Sigmoid colon (tissue), 7 donors: Measurements from ENCODE around the gene VCP. TPM values are rescaled to one million over a fixed set of nuclear protein-coding genes. Genes with fewer than 3 reads are reported as not detected.
A peak's percentile ranks its signal among the peaks of the same experiment; 100 is the strongest.

Experiments
- DNase-seq: peaks from one replicate; pipeline ENCODE4 v3.0.0-alpha.2; 2019
- H3K27ac ChIP-seq, 4 donors: fragments of 200-600 bp; sonication (generic); one replicate each; pipeline ENCODE4 v1.5.1; 2016 to 2019; ENCODE audit warnings: mild to moderate bottlenecking in 1 of 4
- H3K27me3 ChIP-seq, 3 donors: fragments of 200-600 bp; sonication (generic); one replicate each; pipeline ENCODE4 v1.5.1; 2019; ENCODE audit warnings: mild to moderate bottlenecking in 1 of 3
- H3K36me3 ChIP-seq, 4 donors: fragments of 200-600 bp; sonication (generic); one replicate each; pipeline ENCODE4 v1.5.1; 2016 to 2019
- H3K4me1 ChIP-seq, 4 donors: fragments of 200-600 bp; sonication (generic); one replicate each; pipeline ENCODE4 v1.5.1; 2017 to 2019
- H3K4me3 ChIP-seq, 4 donors: fragments of 200-600 bp; sonication (generic); one replicate each; pipeline ENCODE4 v1.5.1; 2017 to 2019; ENCODE audit warnings: mild to moderate bottlenecking in 2 of 4, moderate library complexity in 1 of 4
- H3K9me3 ChIP-seq, 4 donors: fragments of 200-600 bp in 3 of 4; sonication (generic) in 3 of 4; one replicate each; pipeline versions ENCODE4 v1.5.1 to v1.6.1; 2013 to 2019
- CTCF ChIP-seq, 4 experiments: fragments of 450-650 bp in 3 of 4; fragments of 200-600 bp in 1 of 4; IDR thresholded peaks; one replicate each; pipeline ENCODE4 v1.5.1; 2016 to 2019; ENCODE audit warnings: antibody characterized with exemption in 4 of 4, mild to moderate bottlenecking in 3 of 4, moderate library complexity in 2 of 4
- EP300 ChIP-seq, 4 donors: sonication (generic); formaldehyde crosslinking; IDR thresholded peaks; one replicate each; pipeline ENCODE4 v1.6.1; 2017; ENCODE audit warnings: antibody characterized with exemption in 4 of 4
- POLR2A ChIP-seq, 2 donors: fragments of 450-650 bp; IDR thresholded peaks; one replicate each; pipeline ENCODE4 v1.6.1; 2016; ENCODE audit warnings: antibody characterized with exemption in 2 of 2, mild to moderate bottlenecking in 2 of 2, moderate library complexity in 2 of 2
- POLR2AphosphoS5 ChIP-seq, 4 donors: sonication (generic); formaldehyde crosslinking; IDR thresholded peaks; one replicate each; pipeline ENCODE4 v1.6.1; 2017; ENCODE audit warnings: antibody characterized with exemption in 4 of 4
- WGBS, 2 donors: extraction: QIAGEN DNeasy Blood & Tissue Kit; methylation state at CpG; one replicate each; pipeline ENCODE4 v1.1.7; 2013; 5-methylcytosine and 5-hydroxymethylcytosine counted together
- intact Hi-C: fragments of 100-400 bp; cut with DNase I; formaldehyde crosslinking; loops from one replicate; pipeline ENCODE4 v1.15.1; 2023
- polyA plus RNA-seq, 3 donors: library from polyadenylated mRNA; stranded (reverse); fragments of 200-250 nt; gene quantifications; one replicate each; pipeline ENCODE4 v1.2.3, GENCODE V29; 2013
- total RNA-seq, 4 donors: library from RNA; depleted of rRNA; stranded (reverse); fragments of >200 nt; gene quantifications; one replicate each; pipeline ENCODE4 v1.1.0, GENCODE V29; 2016
- donor health status: healthy with polysubstance abuse.
- donor health status: Bipolar disorder and iron deficiency.
- donor health status: healthy.

Gene VCP
- total and polyA plus RNA-seq, 7 donors, result 50.5 to 129 (median 108) TPM

GRCh38 chr9:35114840-35115628 lies 42.6 kb upstream of the VCP start:
- intact Hi-C loops, result loop anchor here (5.0 kb wide), 4 partner anchors 43 to 487 kb away; partner anchors contain the start of gene VCP
- H3K9me3 ChIP-seq, result peaks cover 0 to 3% (median 0%) of the 10 kb centered on the region in 4 donors
- no peak for TF ChIP-seq POLR2A (IDR thresholded peaks at IDR 0.05)
- no peak for TF ChIP-seq EP300 (IDR thresholded peaks at IDR 0.05)
- no peak for TF ChIP-seq POLR2AphosphoS5 (IDR thresholded peaks at IDR 0.05)
- no peak for TF ChIP-seq CTCF (IDR thresholded peaks at IDR 0.05)
- 10 to 18% methylated on average over 12 of the region's 12 CpGs for WGBS, 2 donors
- H3K4me1 ChIP-seq, result peaks cover 0 to 65% (median 57%) of the 10 kb centered on the region in 4 donors
- H3K4me3 ChIP-seq, result peak overlapping the region; percentile 43 to 63 (median 58)
- no peaks in the 10 kb centered on the region for H3K36me3 ChIP-seq
- no peaks in the 10 kb centered on the region for H3K27me3 ChIP-seq
- H3K27ac ChIP-seq, result peak overlapping the region; percentile 90 to 96 (median 92)
- peak; percentile 82 for DNase-seq

GRCh38 chr9:35114113-35114839 lies 41.9 kb upstream of the VCP start:
- Histone ChIP-seq H3K4me3 (peak overlapping the region; percentile 43 to 63 (median 58)), H3K27ac (peak overlapping the region; percentile 90 to 96 (median 92)), H3K4me1 (peaks cover 0 to 69% (median 60%) of the 10 kb centered on the region in 4 donors), H3K36me3 (no peaks in the 10 kb centered on the region), H3K27me3 (no peaks in the 10 kb centered on the region), H3K9me3 (peaks cover 0 to 3% (median 0%) of the 10 kb centered on the region in 4 donors)
- peak; percentile 93 for DNase-seq
- intact Hi-C loops, result loop anchor here (5.0 kb wide), 3 partner anchors 42 to 488 kb away; partner anchors contain the start of gene VCP
- TF ChIP-seq POLR2AphosphoS5 (IDR thresholded peaks at IDR 0.05) (peak in 1 of 4 donors; percentile 64), CTCF (IDR thresholded peaks at IDR 0.05) (no peak), EP300 (IDR thresholded peaks at IDR 0.05) (no peak), POLR2A (IDR thresholded peaks at IDR 0.05) (no peak)
- WGBS, 2 donors, result 3 to 4% methylated on average over 5 of the region's 5 CpGs

GRCh38 chr9:35112257-35113020 lies 40.0 kb upstream of the VCP start:
- H3K27me3 ChIP-seq, result no peaks in the 10 kb centered on the region
- intact Hi-C loops, result loop anchor here (5.0 kb wide), 3 partner anchors 40 to 490 kb away; partner anchors contain the start of gene VCP
- peaks cover 0 to 3% (median 0%) of the 10 kb centered on the region in 4 donors for H3K9me3 ChIP-seq
- no peak overlapping the region for H3K4me3 ChIP-seq
- TF ChIP-seq EP300 (IDR thresholded peaks at IDR 0.05), result no peak
- TF ChIP-seq POLR2AphosphoS5 (IDR thresholded peaks at IDR 0.05), result no peak
- H3K27ac ChIP-seq, result peak overlapping the region; percentile 90 to 96 (median 92)
- 76 to 85% methylated on average over 3 of the region's 3 CpGs for WGBS, 2 donors
- no peak for DNase-seq
- H3K36me3 ChIP-seq, result peaks cover 7 to 13% (median 11%) of the 10 kb centered on the region in 4 donors
- peaks cover 0 to 70% (median 59%) of the 10 kb centered on the region in 4 donors for H3K4me1 ChIP-seq

GRCh38 chr9:35111001-35111933 lies 38.8 kb upstream of the VCP start:
- TF ChIP-seq POLR2AphosphoS5 (IDR thresholded peaks at IDR 0.05) (peak; percentile 23 to 83 (median 63)), POLR2A (IDR thresholded peaks at IDR 0.05) (peak in 1 of 2 donors; percentile 19), CTCF (IDR thresholded peaks at IDR 0.05) (no peak)
- no peaks in the 10 kb centered on the region for H3K27me3 ChIP-seq
- H3K4me3 ChIP-seq, result peak overlapping the region; percentile 58 to 87 (median 72)
- intact Hi-C loops, result loop anchor here (1.0 to 5.0 kb wide), 4 partner anchors 8 to 491 kb away; partner anchors contain the start of genes STOML2 and VCP
- peak; percentile 99 for DNase-seq
- H3K36me3 ChIP-seq, result peaks cover 16 to 25% (median 19%) of the 10 kb centered on the region in 4 donors
- H3K4me1 ChIP-seq, result peaks cover 0 to 60% (median 52%) of the 10 kb centered on the region in 4 donors
- peak overlapping the region; percentile 90 to 96 (median 92) for H3K27ac ChIP-seq
- WGBS, 2 donors, result 2% methylated on average over 57 of the region's 57 CpGs
- H3K9me3 ChIP-seq, result peaks cover 0 to 3% (median 0%) of the 10 kb centered on the region in 4 donors
